HT-29 (cell line): ENCODE measurements around the gene TC2N. TPM values are rescaled to one million over a fixed set of nuclear protein-coding genes. Genes with fewer than 3 reads are reported as not detected.
"Not testable (repeated sequence)": the region's sequence is repeated elsewhere in the genome, so short reads cannot be mapped to it uniquely, and the experiment has no call there.

Experiments
- DNase-seq: peaks from one replicate; pipeline ENCODE4 v3.0.0-alpha.2; 2015; ENCODE audit warnings: low spot score
- total RNA-seq: library from RNA; depleted of rRNA; stranded (reverse); fragments of >200 nt; shearing (Covaris generic); gene quantifications from 2 replicates; pipeline ENCODE4 v1.2.3, GENCODE V29; 2014

TC2N gene
- total RNA-seq, 1 experiment from 2014 or later, result 13.9 TPM

- peak; percentile 12 for DNase-seq
Measured at GRCh38 chr14:91870001-91870400, 2.7 kb upstream of the TC2N start.

- DNase-seq, result peak; percentile 3
Measured at GRCh38 chr14:91869556-91869955, 2.2 kb upstream of the TC2N start.

- no peak for DNase-seq
Measured at GRCh38 chr14:91866511-91867295, 633 bp downstream of the TC2N start.

- no peak for DNase-seq
Measured at GRCh38 chr14:91866061-91866460, 1.3 kb downstream of the TC2N start.

GRCh38 chr14:91862417-91862816 is 4.9 kb downstream of the TC2N start:
- no peak for DNase-seq

GRCh38 chr14:91861091-91861490 is 6.2 kb downstream of the TC2N start:
- DNase-seq, result no peak

GRCh38 chr14:91860238-91860637 is 7.1 kb downstream of the TC2N start:
- no peak for DNase-seq

- DNase-seq, result peak; percentile 55
Measured at GRCh38 chr14:91858536-91859275, 8.6 kb downstream of the TC2N start.

GRCh38 chr14:91857614-91858013 is 9.7 kb downstream of the TC2N start:
- DNase-seq, result no peak

GRCh38 chr14:91854327-91854934 is 12.9 kb downstream of the TC2N start:
- DNase-seq, result no peak

- DNase-seq, result no peak
Measured at GRCh38 chr14:91851563-91851962, 15.8 kb downstream of the TC2N start.

GRCh38 chr14:91848504-91849001 is 18.8 kb downstream of the TC2N start:
- no peak for DNase-seq

GRCh38 chr14:91847693-91848092 is 19.6 kb downstream of the TC2N start:
- no peak for DNase-seq

GRCh38 chr14:91845652-91846051 is 21.7 kb downstream of the TC2N start:
- DNase-seq, result no peak

GRCh38 chr14:91845056-91845455 is 22.3 kb downstream of the TC2N start:
- not testable (repeated sequence) for DNase-seq

GRCh38 chr14:91844029-91844428 is 23.3 kb downstream of the TC2N start:
- DNase-seq, result no peak

GRCh38 chr14:91843437-91843836 is 23.9 kb downstream of the TC2N start:
- no peak for DNase-seq

- no peak for DNase-seq
Measured at GRCh38 chr14:91841065-91841464, 26.3 kb downstream of the TC2N start.

GRCh38 chr14:91839749-91840148 is 27.6 kb downstream of the TC2N start:
- no peak for DNase-seq

GRCh38 chr14:91837076-91837475 is 30.3 kb downstream of the TC2N start:
- no peak for DNase-seq

GRCh38 chr14:91835920-91836843 is 31.2 kb downstream of the TC2N start:
- DNase-seq, result peak; percentile 84
